ENCODE results near the gene STARD9.

- TF ChIP-seq CTCF (IDR thresholded peaks at IDR 0.05; ENCODE audit: insufficient read depth, low read depth, low read length) (no peak), EZH2 (IDR thresholded peaks at IDR 0.05; ENCODE audit: insufficient read depth, low read length) (no peak)
Measured at GRCh38 chr15:42736793-42737528, 161.6 kb downstream of the STARD9 start, which contains the start of gene CDAN1.
